Testis (tissue), 2 donors: Measurements from ENCODE around the gene C2orf92.

Experiments used
- CTCF ChIP-seq, 3 experiments: fragments of 450-650 bp in 2 of 3; fragments of 200-600 bp in 1 of 3; sonication (generic) in 1 of 3; IDR thresholded peaks; one replicate each; pipeline ENCODE4 v1.5.1; 2016 to 2019; ENCODE audit warnings: antibody characterized with exemption in 3 of 3, mild to moderate bottlenecking in 2 of 3, moderate library complexity in 1 of 3
- POLR2A ChIP-seq: fragments of 450-650 bp; IDR thresholded peaks from one replicate; pipeline ENCODE4 v1.6.1; 2017; ENCODE audit warnings: antibody characterized with exemption, mild to moderate bottlenecking, moderate library complexity

- TF ChIP-seq CTCF (IDR thresholded peaks at IDR 0.05) (no peak), POLR2A (no peak)
Measured at GRCh38 chr2:97739020-97739892, 69.7 kb downstream of the C2orf92 start.
